T-helper 2 cell treated with Interferon-gamma antibody and Interleukin-4, amounts not matched to agents 5 μg/mL and 100 μg/mL, for 36 hours (primary cell): ENCODE results near the gene DOK6.

Source experiments
- DNase-seq: peaks from one replicate; pipeline ENCODE4 v3.0.0; 2021; ENCODE audit warnings: low spot score
- H3K27ac Mint-ChIP-seq: one replicate; pipeline ENCODE4 v1.8.0; 2021; ENCODE audit warnings: mild to moderate bottlenecking, mixed read lengths
- H3K27me3 Mint-ChIP-seq: one replicate; pipeline ENCODE4 v1.8.0; 2021; ENCODE audit warnings: low read depth, mixed read lengths
- H3K36me3 Mint-ChIP-seq: one replicate; pipeline ENCODE4 v1.8.0; 2021; ENCODE audit warnings: low read depth, mixed read lengths
- H3K4me1 Mint-ChIP-seq: one replicate; pipeline ENCODE4 v1.8.0; 2021; ENCODE audit warnings: low read depth, mixed read lengths
- H3K4me3 Mint-ChIP-seq: one replicate; pipeline ENCODE4 v1.8.0; 2022; ENCODE audit warnings: mild to moderate bottlenecking, moderate library complexity, mixed read lengths
- H3K9me3 Mint-ChIP-seq: one replicate; pipeline ENCODE4 v1.8.0; 2021; ENCODE audit warnings: mixed read lengths

DOK6 gene

DNA sequence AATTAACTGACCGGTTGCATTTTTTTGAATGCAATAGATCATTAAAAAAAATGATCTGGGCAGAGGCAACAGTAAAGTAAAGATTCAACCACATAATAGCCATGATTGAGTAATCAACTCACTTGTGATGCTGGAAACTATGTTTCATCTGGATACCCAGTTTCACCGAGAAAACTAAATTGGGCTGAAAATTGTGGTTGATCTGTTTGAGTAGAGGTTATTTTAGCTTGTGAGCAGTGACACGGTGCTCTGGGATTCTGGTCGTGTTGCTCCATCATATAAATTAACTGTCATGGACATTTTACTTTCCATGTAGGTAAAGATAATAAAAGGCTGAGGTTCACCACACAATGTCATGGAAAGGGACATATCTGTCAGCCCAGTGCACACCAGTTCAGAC lies 488.3 kb downstream of the DOK6 start:
- Mint-ChIP-seq H3K4me3 (peak overlapping the region; percentile 37), H3K27ac (peak overlapping the region; percentile 6), H3K36me3 (peaks cover 63% of the 10 kb centered on the region), H3K27me3 (no peaks in the 10 kb centered on the region), H3K4me1 (peaks cover 68% of the 10 kb centered on the region), H3K9me3 (peaks cover 9% of the 10 kb centered on the region)
- peak; percentile 62 for DNase-seq

DNA sequence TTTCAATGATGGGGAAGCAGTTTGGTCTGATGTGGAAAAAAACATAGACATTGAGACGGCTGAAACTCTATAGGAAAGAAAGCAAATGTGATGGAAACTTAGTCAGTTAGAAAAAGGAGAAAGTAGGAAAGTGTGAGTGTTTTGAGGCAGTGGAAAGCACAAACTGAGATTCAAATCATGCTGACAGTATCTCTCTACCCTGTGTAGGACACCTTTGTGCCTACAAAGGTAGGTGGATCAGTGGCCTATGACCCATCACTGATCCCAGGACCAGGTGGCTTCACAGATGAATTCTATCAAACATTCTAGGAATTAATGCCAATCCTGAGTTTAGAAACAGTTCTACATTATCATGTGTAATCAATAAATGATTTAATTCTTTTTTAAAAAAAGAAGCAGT lies 489.9 kb downstream of the DOK6 start:
- peak; percentile 35 for DNase-seq
- Mint-ChIP-seq H3K27ac (no peak overlapping the region), H3K27me3 (no peaks in the 10 kb centered on the region), H3K4me3 (no peak overlapping the region), H3K4me1 (peaks cover 61% of the 10 kb centered on the region), H3K36me3 (peaks cover 65% of the 10 kb centered on the region), H3K9me3 (peaks cover 10% of the 10 kb centered on the region)

DNA sequence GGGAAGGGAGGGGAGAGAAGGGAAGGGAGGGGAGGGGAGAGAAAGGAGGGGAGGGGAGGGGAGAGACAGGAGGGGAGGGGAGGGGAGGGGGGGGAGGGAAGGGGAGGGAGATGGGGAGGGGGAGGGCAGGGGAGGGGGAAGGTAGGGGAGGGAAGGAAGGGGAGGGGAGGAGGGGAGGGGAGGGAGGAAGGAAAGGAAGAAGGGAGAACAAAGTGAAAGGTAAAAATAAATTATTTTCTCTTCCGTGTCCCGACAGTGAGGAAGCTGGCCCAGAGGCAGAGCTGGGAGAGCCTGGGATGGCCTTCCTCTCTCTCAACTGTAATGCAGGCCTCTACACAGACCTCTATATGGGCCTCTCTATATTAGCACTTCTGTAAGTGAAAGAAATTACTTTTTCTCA lies 493.8 kb downstream of the DOK6 start:
- H3K4me1 Mint-ChIP-seq: peaks cover 69% of the 10 kb centered on the region
- H3K27ac Mint-ChIP-seq: no peak overlapping the region
- H3K9me3 Mint-ChIP-seq: peaks cover 10% of the 10 kb centered on the region
- H3K4me3 Mint-ChIP-seq: no peak overlapping the region
- no peaks in the 10 kb centered on the region for H3K27me3 Mint-ChIP-seq
- H3K36me3 Mint-ChIP-seq: peaks cover 65% of the 10 kb centered on the region
- no peak for DNase-seq

DNA sequence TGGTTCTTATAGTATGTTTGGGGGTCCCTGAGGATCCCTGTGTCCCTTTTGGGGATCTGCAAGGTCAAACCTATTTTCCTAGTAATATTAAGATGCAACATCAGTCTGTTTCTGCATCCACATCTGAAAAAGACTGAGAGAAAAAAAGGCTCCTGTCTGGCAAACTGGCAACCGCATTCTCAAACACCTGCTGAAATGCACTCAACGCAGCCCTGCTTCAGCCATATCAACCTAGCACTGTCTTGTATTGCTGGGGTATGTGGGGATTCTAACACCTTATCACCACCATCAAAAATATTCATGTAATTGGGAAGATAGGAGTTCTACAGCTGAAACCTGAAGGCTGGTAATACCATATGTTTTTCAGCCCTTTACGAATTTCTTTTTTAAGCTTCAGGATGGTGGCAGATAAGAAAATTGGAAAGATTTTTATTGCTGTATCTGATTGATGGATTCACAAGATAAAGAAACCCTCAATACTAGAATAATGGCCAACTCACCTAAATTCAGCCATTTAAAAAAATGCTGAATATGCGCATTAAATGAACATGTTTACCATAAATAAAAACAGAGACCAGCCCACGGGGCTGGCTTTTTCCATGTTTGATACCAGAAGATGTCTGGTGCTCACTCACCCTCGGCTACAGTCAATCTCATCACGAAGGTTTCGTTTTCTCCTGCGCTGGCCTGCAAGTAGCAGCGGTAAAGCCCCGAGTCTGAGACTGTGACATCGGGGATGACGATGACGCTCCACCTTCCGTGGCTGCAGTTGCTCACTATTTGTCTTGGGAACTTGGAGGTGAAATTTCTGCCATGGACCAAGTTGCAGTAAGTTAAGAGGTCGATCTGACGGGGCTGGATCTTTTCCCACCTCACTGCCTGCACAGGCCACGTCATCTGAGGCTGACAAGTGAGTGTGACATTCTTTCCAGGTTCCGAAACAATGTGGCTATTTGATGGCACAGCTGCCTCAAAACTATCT lies 494.7 kb downstream of the DOK6 start:
- Mint-ChIP-seq H3K27ac (peak overlapping the region; percentile 79), H3K27me3 (no peaks in the 10 kb centered on the region), H3K4me3 (peak overlapping the region; percentile 48), H3K9me3 (peaks cover 13% of the 10 kb centered on the region), H3K4me1 (peaks cover 68% of the 10 kb centered on the region), H3K36me3 (peaks cover 67% of the 10 kb centered on the region)
- no peak for DNase-seq

DNA sequence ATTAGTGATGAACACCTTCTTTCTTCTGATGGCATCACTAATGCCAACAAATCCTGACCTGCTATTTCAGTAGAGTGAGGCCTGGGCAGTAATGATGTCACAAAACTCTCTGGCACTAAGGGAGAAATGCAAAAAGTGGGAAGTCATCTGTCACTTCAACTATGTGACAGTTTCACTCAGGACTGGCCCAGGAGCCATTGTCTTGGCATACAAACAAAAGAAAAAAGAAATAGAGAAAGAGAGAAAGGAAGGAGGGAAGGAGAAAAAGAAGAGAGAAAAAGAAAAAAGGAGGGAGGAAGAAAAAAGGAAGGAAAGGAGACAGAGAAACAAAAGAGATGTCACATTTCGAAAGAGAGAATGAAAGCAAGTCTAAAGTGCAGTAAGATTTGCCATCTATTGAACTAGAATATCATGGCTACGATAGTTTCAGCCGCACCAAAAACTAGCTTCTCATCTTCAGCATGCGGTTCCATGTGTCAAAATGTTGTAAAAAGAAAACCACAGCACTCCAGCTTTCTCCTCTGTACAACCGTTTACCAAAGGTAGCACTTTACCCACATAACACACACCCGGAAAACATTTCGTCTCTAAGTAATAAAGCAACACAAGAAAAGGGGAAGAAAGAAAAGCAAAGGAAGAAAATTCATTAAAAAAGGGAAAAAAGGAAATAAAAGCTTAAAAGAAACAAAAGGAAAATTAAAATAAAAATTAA lies 496.9 kb downstream of the DOK6 start:
- peak overlapping the region; percentile 86 for H3K4me3 Mint-ChIP-seq
- DNase-seq: peak; percentile 66
- peaks cover 8% of the 10 kb centered on the region for H3K9me3 Mint-ChIP-seq
- H3K36me3 Mint-ChIP-seq: peaks cover 62% of the 10 kb centered on the region
- peaks cover 68% of the 10 kb centered on the region for H3K4me1 Mint-ChIP-seq
- H3K27me3 Mint-ChIP-seq: no peaks in the 10 kb centered on the region
- peak overlapping the region; percentile 87 for H3K27ac Mint-ChIP-seq

DNA sequence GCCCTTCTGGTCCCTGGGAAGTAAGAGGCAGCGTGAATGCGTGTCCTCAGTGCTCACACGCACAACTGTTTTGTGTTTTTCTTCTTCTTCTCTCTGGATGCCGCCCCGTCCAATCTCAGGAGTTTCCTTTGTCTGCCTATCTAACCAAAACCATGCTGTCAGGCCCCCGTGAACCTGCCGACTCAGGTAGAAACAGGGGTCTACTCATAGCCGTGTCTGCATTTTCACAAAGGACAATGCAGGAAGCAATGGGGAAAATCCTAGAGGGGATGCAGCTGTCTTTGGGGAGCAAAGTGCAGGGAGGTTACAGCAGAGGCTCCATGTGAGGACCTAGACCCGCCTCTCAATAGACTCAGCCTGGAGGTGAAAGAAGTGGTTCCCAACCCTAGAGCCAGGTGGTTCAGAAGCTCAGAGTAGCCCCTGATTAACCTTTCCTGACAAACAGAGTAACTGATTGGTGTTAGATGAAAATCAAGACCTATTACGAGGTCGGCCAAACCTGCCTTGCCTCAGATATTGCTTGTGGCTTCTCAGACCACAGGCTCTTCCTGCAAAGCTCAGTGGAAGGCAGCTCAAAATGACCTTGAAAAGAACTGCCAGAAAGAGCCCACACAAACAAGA lies 497.7 kb downstream of the DOK6 start:
- peak; percentile 47 for DNase-seq
- Mint-ChIP-seq H3K4me1 (peaks cover 65% of the 10 kb centered on the region), H3K27me3 (no peaks in the 10 kb centered on the region), H3K27ac (peak overlapping the region; percentile 87), H3K4me3 (peak overlapping the region; percentile 86), H3K9me3 (peaks cover 8% of the 10 kb centered on the region), H3K36me3 (peaks cover 56% of the 10 kb centered on the region)
